ENCODE data around the gene NUPR2.

DNA sequence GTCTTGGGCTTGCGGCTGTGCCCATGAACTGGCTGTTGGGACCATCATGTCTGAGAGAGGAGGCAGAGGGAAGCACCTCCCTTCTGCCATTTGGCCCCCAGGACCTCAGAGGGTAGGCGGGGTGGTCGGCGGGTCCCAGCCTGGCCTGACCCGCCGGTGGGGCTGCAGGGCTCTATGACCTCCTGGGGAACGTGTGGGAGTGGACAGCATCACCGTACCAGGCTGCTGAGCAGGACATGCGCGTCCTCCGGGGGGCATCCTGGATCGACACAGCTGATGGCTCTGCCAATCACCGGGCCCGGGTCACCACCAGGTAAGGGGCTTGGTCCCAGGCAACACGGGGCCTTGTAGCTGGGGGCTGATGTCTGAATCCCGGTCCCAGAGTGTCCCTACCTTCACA, 38.0 kb downstream of the NUPR2 start:
- TF ChIP-seq, protein P1, sequence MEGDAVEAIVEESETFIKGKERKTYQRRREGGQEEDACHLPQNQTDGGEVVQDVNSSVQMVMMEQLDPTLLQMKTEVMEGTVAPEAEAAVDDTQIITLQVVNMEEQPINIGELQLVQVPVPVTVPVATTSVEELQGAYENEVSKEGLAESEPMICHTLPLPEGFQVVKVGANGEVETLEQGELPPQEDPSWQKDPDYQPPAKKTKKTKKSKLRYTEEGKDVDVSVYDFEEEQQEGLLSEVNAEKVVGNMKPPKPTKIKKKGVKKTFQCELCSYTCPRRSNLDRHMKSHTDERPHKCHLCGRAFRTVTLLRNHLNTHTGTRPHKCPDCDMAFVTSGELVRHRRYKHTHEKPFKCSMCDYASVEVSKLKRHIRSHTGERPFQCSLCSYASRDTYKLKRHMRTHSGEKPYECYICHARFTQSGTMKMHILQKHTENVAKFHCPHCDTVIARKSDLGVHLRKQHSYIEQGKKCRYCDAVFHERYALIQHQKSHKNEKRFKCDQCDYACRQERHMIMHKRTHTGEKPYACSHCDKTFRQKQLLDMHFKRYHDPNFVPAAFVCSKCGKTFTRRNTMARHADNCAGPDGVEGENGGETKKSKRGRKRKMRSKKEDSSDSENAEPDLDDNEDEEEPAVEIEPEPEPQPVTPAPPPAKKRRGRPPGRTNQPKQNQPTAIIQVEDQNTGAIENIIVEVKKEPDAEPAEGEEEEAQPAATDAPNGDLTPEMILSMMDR (IDR thresholded peaks at IDR 0.05), result no peak
- TF ChIP-seq POLR2AphosphoS5 (IDR thresholded peaks at IDR 0.05), result no peak

Measured in upper lobe of left lung (tissue), 4 donors.